AG10803 (cell line): ENCODE results near the gene HTT-AS.

ENCODE experiments used
- DNase-seq: peaks from one replicate; pipeline ENCODE4 v3.0.0; 2010; ENCODE audit warnings: low read depth
- H3K4me3 ChIP-seq: 2 replicates; pipeline ENCODE4 v1.5.1; 2011; ENCODE audit warnings: mild to moderate bottlenecking, low read length, control low read depth
- TF ChIP-seq, protein P1 (sequence below): conservative IDR thresholded peaks from 2 replicates; pipeline ENCODE4 v1.5.1; 2011; ENCODE audit warnings: mild to moderate bottlenecking, low read length, control low read depth, inconsistent platforms

The HTT-AS gene

DNA sequence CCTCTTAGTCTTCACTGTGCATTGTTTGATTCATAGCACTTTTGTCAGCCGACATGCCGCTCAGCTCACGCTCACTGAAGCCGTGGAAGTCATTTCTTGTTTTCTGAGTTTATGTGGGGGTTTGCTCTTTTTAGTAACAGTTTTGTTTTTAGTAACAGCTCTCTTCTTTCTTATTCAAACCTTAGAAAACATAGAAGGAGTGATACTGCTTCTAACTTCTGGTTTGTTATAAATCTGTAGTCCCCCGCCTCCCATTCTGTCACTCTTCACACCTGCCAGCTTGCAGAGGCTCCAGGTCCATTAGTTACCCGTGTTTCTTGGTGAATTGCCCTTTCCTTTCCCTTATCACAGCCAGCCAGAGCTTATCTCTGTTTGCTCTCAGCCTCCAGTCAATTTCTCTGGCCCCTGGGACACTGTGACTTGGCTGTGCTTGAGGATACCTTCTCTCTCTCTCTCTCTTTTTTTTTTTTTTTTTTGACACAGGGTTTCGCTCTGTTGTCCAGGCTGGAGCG, 60.4 kb downstream of the HTT-AS start:
- DNase-seq = no peak
- no peak overlapping the region for H3K4me3 ChIP-seq
- TF ChIP-seq, protein P1, sequence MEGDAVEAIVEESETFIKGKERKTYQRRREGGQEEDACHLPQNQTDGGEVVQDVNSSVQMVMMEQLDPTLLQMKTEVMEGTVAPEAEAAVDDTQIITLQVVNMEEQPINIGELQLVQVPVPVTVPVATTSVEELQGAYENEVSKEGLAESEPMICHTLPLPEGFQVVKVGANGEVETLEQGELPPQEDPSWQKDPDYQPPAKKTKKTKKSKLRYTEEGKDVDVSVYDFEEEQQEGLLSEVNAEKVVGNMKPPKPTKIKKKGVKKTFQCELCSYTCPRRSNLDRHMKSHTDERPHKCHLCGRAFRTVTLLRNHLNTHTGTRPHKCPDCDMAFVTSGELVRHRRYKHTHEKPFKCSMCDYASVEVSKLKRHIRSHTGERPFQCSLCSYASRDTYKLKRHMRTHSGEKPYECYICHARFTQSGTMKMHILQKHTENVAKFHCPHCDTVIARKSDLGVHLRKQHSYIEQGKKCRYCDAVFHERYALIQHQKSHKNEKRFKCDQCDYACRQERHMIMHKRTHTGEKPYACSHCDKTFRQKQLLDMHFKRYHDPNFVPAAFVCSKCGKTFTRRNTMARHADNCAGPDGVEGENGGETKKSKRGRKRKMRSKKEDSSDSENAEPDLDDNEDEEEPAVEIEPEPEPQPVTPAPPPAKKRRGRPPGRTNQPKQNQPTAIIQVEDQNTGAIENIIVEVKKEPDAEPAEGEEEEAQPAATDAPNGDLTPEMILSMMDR = no peak
